Stimulated activated CD8-positive, alpha-beta memory T cell treated with anti-CD3 and anti-CD28 coated beads, Interleukin-4, amount 100 ng/mL, for 48 hours (primary cell): ENCODE results near the gene WDR45B.

Experiments used
- DNase-seq: peaks from one replicate; pipeline ENCODE4 v3.0.0-alpha.2; 2020

The WDR45B gene

DNA sequence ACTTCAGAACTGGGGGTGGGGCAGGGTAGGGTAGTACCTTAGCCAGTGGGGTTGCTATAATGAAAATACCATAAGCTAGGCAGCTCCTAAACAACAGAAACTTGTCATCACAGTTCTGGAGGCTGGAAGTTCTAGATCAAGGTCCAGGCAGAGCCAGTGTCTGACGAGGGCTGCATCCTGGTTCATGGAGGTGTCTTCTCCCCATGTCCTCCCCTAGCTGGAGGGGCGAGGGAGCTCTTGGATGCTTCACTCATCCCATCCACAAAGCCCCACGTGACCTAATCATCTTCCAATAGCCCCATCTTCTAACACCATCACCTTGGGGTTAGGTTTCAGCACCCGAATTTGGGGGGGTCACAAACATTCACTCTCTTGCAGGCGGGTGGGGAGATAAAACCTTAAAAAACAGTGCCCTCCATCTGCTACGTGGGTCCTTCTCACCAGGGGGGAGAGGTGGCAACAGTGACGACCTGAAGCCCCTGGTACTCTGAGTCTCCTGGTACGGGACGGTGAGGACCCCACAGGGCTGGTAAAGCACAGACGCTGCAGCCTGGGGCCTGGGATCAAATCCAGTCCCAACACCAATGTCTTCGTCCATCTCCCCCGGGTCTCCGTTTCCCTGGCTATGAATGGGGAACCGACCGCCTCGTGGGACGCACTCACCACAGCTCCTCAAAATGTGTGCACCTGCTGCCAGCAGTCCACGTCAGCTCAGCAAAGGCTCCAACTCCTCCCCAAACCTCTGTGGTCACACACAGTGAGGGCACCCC, 27.4 kb upstream of the WDR45B start:
- DNase-seq: no peak

DNA sequence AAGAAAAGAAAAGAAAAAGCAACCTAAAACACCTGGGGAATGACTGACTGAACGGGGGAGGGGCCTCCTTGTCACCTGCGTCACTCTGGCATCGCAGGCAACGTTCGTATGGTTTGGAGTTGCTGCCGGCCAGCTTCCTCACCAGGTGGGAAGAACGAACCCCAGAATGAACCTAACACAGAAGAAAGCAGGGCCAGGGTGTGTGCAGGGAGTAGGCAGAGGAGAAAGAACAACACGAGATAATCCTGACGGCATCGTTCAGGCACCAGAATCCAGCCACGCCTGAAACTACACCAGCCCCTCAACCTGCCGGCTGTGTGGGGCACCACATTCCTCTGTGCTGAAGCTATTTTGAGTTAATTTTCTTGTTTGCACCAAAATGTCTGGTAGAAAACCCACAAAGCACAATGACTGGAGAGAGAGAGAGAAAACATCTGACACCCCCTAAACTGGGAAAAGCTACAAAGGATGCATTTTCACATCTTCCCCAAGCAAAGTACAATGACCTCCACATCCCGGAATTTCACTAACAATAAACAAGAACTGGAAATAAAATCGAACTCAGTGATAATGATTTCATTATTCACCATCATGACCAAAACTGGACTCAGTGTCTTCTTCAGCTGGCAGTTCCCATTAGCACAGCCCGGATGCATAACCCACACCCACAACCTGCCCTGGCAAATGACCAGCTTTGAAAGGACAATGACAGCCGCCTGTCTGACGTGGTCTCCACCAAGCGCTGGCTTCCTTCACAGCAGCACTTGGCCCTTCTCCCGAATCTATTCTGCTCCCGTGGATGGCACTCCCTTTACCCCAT, 26.6 kb upstream of the WDR45B start:
- no peak for DNase-seq

DNA sequence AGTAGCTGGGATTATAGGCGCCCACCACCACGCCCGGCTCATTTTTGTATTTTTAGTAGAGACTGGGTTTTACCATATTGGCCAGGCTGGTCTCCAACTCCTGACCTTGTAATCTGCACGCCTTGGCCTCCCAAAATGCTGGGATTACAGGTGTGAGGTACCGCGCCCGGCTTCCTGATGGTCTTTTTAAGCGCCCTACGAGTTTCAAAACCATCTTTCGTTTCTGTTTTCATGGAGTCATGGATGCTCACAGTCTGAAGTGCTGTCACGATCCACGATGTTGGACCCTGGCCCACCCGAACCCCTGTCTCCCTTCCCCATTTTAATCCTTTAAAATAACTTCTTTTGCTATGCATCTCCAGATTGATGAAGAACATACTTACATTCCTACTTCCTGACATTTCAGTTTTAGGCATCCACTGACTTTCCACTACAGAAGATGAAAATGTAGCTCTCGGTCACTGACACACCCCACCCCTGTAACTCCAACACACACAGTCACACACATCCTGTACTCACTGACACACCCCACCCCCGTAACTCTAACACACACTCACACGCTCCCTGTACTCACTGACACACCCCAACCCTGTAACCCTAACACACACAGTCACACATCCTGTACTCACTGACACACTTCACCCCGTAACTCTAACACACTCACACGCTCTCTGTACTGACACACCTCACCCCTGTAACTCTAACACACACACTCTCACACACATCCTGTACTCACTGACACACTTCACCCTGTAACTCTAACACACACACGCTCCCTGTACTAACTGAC, 22.6 kb upstream of the WDR45B start:
- DNase-seq: no peak

DNA sequence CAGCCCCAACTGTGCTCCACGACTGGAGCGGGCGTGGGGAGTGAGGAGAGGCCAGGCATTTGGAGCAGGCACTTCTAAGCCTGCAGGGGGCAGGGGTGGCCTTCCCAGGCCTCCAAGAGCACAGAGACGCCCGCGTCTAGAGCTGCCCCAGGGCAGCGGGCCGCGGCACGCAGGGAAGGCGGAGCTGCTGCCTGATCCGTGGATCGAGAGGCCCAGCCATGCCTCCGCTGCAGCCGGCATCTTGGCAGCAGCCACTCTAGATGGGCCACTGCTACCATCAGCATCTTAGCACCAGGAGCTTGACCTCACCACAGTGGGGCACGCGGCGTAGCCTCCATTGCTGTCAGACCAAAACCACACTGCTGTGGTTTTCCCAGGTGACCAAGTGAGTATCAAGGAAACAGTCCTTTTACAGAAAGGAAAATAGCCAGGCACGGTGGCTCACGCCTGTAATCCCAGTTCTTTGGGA, 20.4 kb upstream of the WDR45B start:
- peak; percentile 64 for DNase-seq

DNA sequence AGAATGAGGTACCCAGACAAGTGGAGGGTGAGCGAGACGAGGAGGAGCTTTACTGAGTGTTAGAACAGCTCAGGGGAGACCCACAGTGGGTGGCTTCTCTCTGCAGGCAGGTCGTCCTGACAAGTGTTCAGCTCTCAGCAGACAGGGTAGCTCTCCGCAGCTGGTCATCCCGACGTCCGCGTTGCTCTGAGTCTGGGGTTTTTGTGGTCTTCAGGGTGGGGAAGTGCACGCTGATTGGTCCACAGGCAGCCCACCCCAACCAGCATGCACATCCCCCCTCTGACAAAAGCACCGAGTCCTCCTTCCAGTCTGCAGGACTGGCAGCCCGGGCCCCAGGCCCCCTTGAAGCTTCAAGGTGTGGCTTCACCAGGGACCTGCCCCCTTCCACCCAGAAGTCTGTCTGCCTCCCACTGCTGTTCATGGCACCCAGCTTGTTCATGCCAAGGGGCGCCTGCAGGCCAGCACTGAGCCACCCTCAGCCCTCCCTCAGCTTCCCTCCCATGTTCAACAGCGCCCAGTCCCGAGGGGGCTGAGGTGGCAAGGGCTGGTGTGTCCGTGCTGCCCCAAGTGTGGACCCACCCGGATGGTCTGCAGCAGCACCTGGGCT, 19.9 kb upstream of the WDR45B start:
- DNase-seq: no peak

DNA sequence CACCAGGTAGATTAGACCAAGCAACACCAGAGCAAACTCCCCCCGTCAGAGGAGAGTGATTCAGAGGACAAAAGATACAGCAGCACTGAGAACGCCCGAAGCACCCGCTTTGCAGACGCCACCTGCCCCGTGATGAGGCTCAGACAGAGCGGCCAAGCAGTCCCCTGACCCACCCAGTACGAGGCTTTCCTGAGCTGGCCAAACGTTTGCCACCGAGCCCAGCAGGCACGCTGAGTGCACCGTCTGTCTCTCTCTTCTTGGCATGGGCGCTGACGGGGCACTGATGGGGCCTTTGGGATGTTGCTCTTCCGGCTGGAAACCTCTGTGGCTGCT, 19.4 kb upstream of the WDR45B start:
- no peak for DNase-seq

DNA sequence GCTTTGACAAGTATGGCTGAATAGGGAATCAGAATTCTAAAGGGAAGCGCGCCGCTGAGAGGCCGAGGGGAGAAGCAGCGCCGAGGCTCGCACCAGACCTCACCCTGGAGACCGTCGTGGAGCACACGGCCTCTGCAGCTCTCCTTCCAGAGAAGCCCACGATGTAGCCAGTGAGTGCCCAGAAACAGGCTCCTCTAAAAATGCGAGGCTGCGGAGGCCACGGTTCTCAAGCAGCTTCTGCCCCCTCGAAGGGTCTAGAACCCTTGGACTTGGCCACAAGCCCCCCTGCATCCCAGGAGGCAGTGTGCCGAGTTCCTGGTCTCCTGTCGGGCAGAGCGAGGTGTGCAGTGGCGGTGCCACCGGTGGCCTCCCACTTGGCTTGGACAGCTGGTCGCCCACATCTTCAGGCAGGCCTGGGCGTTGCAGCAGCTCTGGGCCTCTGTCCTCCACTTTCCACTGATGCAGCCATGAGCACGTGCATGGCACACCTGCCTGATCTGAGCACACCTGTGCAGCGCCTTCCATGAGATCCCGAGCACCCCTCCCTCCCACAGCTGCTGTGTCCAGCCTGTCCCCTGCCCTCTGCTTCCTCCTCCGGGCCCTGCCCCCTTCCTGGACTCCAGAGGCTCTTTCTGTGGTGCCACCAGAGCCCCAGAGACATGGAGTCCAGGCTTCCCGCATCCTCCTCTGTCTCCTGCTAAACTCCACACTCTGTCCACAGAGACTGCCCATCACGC, 18.9 kb upstream of the WDR45B start:
- no peak for DNase-seq

DNA sequence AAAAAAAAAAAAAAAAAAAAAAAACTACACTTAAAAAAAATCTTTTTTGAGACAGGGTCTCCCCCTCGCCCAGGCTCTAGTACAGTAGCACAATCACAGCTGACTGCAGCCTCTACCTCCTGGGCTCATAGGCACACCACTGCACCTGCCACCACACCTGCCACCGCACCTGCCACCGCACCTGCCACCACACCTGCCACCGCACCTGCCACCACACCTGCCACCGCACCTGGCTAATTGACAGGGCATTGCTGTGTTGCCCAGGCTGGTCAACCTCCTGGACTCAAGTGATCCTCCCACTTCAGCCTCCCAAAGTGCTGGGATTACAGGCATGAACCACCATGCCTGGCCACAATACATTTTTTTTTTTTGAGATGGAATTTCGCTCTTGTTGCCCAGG, 17.6 kb upstream of the WDR45B start:
- DNase-seq: no peak

DNA sequence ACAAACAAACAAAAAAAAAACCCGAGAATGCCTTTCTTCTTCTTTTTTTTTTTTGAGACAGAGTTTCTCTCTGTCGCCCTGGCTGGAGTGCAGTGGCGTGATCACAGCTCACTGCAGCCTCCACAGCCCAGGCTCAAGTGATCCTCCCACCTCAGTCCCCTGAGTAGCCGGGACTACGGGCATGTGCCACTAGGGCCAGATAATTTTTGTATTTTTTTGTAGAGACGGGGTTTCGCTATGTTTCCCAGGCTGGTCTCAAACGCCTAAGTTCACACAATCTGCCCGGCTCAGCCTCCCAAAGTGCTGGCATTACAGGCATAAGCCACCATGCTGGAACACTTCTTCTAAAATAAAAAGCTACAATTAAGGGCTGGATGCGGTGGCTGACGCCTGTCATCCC, 17.0 kb upstream of the WDR45B start:
- DNase-seq: no peak

DNA sequence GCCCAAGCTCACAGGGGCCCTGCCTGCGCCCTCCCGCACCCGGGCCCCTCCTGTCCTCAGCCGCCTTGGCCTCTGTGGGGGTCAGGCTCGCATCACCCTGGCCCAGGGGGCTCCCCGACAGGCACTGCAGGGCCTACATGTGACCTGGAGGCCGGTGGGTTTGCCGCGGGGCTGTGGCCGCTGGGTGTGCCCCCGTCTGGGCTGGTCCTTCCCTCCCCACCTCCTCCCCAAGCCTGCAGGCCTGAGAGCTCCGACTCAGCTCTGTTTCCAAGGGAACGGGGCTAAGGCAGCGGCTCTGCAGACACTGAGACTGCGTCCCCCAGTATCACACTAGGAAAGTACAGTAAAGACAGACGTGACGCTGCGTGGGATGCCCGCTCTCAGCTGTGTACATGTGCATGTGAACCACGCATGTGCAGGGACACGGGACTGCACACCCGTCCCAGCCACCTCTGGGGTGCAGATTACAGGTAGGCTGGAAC, 16.5 kb upstream of the WDR45B start:
- DNase-seq: no peak

DNA sequence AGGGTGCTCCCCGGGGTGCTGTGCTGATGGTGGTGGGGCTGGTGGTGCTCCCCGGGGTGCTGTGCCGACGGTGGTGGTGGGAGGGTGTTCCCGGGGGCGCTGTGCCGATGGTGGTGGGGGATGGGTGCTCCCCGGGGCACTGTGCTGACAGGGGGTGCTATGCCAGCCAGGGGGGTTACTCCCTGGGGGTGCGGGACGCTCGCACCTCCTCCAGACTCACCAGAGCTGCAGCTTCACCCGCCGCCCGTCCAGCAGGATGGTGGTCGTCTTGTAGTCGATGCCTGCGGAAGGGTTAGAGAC, 16.0 kb upstream of the WDR45B start:
- DNase-seq: no peak

DNA sequence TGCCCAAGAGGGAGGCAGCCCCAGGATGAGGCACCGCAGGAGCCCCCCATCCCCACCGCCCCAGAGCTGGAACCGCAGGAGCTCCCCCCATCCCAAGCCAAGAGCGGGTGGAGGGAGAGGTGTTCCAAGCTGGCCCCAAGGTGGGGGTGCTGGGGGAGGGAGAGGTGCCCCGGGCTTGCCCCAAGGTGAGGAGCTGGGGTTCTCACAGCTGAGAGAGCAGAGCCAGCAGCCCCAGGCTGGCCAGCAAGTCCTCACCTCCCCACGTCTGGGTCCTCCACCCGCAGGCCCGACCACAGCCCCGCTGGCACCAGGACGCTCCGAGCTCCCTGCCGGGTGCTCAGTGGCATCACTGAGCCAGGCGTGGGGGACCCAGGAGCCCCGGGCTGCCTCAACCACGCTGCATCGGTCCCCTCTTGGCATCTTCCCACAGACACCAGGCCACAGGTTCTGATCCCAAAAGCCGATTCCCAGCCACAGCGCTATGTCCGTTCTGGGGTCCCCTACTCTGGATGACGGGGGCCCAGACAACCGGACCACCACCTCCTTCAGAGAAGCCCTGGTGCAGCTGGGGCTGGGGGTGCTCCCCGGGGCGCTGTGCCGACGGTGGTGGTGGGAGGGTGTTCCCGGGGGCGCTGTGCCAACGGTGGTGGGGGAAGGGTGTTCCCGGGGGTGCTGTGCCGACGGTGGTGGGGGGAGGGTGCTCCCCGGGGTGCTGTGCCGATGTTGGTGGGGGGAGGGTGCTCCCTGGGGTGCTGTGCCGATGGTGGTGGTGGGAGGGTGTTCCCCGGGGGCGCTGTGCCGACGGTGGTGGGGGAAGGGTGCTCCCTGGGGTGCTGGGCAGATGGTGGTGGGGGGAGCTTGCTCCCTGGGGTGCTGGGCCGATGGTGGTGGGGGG, 15.4 kb upstream of the WDR45B start:
- DNase-seq: no peak

DNA sequence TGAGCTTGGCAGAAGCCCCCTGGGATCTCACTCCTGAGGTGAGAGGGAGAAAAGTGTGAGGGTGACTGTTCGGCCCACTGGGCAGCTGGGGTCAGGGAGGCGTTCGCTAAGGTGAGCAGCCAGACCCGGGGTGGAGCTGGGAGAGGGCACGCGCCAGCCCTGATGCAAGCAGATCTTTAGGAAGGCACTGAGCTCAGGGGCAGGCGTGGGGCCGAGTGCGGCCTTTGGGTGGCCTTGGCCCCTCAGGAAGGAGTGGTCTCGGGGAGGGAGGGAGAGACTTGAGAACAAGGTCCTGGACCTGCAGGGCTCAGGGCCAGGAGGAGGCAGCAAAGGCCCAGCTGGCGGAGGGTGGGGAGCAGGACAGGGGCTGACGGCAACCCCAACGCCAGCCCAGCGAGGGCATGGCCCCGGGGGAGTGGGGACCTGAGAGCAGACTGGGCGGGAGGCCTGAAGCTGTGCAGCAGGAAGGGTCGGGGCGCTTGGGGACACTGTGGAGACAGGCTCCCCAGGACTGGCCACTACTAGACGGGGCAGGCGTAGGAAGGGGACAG, 14.5 kb upstream of the WDR45B start:
- no peak for DNase-seq

DNA sequence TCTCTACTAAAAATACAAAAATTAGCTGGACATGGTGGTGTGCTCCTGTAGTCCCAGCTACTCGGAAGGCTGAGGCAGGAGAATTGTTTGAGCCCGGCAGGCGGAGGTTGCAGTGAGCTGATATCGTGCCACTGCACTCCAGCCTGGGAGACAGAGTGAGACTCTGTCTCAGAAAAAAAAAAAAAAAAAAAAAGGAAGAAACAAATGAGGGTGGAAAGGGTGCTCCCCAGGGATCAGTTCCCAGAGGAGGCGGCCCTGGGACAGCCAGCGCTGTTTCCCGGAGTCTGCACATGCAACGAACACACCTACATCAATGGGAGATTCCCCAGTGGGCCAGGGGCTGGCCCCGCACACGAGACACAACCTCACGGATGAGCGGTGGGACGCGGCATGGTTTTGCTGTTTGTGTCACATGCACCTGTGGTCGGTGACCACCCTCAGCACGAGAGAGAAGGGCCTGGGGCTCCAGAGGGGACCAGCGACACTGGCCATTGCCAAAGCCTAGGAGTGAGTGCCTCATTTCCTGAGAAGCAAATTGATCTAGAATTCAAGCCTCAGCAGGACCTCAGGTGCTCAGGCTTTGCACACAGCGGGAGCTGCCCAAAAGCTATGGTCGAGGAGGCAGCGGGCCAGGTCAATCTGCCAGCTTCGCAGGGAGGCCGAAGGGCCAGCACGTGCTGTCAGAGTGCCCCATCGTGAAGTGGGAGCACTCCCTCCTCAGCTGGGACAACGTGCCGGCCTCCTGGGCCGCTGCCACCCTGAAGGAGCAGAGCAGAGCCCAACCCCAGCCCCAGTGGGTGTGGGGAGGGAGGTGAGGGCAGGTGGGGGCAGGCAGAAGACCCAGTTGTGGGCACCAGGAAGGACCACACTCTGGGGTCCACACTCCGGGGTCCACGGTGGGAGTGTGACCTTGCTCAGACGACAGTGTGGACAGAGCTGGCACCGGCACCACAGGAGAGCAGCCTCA, 13.8 kb upstream of the WDR45B start:
- DNase-seq: no peak

DNA sequence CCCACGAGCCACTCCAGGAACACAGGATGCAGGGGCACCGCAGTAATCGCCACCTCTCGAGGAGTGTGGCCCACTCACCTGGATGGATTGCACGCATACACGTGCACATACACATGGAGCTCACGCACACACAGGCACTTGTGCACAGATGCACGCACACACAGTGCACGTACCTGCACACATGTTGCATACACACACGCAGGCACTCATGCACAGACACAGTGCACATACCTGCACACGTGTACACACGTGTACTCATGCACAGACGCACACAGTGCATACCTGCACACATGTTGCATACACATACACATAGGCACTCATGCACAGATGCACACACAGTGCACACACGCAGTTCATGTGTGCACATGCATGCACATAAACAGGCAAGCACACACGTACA, 11.6 kb upstream of the WDR45B start:
- no peak for DNase-seq

DNA sequence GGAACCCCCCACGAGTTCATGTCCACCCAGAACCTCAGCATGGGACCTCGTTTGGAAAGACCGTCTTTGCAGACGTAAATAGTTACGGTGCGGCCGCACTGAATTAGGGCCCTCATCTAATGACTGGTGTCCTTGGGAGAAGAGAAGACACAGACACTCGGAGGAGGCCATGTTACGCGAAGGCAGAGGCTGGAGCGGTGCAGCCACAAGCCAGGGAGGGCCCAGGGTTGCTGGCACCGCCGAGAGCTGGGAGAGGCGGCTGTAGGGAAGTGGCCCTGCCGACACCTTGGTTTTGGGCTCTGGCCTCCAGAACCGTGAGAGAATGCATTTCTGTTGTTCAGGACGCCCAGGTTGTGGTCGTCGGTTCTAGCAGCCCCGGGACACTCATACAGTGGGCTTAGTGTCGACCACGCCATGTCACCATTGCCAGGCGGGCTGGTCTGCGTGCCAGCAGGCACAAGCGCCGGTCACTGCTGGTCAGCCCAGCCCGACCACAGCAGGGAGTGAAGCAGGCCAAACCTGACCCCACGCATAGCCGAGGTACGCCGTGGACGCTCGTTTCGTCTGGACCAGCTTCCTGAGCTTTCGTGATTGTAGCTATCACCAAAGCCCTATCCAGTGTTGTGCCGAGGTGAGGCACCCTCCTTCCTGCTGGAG, 10.7 kb upstream of the WDR45B start:
- no peak for DNase-seq

DNA sequence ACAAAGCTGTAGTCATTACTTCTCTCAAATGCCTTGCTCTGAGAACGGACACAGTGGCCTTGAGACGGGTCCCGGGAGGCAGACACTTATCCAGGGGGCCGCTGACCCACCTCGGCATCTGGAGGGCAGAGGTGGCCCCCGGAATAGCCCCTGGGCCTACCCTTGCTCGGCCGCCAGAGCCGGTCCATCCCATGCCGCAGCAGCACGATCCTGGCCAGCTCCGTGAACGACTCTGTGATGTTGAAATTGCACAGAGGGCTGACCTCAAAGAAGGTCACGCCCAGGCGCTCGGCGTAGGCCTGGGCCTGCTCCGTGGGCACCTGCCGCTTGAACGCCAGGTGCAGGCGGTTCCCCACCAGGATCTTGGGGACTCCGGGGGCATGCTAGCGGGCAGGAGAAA, 10.1 kb upstream of the WDR45B start:
- no peak for DNase-seq

DNA sequence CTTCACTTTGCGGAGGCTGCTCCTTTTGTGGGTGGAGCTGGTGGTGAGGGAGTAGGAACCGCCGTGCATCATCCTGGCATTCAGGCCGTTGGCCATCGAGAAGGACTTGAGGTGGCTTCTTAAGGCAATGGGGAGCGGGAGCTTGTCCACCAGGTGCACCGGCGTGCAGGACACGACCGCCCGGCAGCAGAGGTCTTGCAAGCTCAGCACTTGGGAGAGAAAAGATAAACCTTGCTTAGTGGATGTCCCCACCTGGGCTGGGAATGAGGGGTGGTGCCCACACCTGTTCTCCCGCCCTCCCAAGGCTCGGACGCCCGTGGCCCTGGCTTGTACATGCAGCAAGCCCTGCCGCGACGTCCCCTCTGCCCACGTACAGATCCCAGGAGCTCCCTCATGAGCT, 9.7 kb upstream of the WDR45B start:
- no peak for DNase-seq

DNA sequence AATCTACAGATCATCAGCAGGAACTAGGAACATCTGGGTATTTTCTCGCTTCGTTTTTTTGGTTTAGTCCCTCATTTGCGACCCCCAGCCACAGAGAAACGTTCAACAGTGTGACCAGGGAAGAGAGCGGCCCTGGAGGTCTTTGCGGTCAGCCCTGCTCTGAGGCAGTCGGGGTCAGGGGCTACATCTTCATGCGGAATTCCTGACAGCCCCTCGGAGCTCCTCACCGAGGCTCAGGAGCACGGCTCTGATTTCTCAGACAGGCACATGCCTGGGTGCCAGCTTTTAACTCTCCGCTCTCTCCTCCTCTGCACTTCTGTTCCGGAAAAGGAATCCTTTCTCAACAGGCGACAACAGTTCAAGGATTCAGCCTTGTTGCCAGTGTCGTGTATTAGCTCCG, 8.0 kb upstream of the WDR45B start:
- no peak for DNase-seq
